Mucosa of rectum (tissue), 2 donors: ENCODE data around the gene BAHCC1.
"Not testable (repeated sequence)": the region's sequence is repeated elsewhere in the genome, so short reads cannot be mapped to it uniquely, and the experiment has no call there.

ENCODE experiments used
- H3K27ac ChIP-seq, 2 donors: one replicate each; pipeline ENCODE4 v1.7.0; 2013; ENCODE audit warnings: inconsistent platforms in 2 of 2, low read depth in 2 of 2, low read length in 2 of 2
- H3K27me3 ChIP-seq, 2 donors: one replicate each; pipeline ENCODE4 v1.7.0; 2013; ENCODE audit warnings: low read length in 2 of 2; ENCODE audit not compliant: control insufficient read depth in 2 of 2, insufficient read depth in 2 of 2
- H3K36me3 ChIP-seq, 2 donors: one replicate each; pipeline ENCODE4 v1.7.0; 2013; ENCODE audit warnings: low read length in 2 of 2; ENCODE audit not compliant: control insufficient read depth in 2 of 2, insufficient read depth in 2 of 2
- H3K4me1 ChIP-seq, 2 donors: one replicate each; pipeline ENCODE4 v1.7.0; 2013; ENCODE audit warnings: low read length in 2 of 2, mild to moderate bottlenecking in 1 of 2; ENCODE audit not compliant: control insufficient read depth in 2 of 2, insufficient read depth in 2 of 2
- H3K4me3 ChIP-seq, 2 donors: one replicate each; pipeline ENCODE4 v1.7.0; 2013; ENCODE audit warnings: low read length in 2 of 2
- H3K9ac ChIP-seq, 2 donors: one replicate each; pipeline ENCODE4 v1.7.0; 2013; ENCODE audit warnings: low read length in 2 of 2, low read depth in 1 of 2, mild to moderate bottlenecking in 1 of 2
- H3K9me3 ChIP-seq, 2 donors: one replicate each; pipeline ENCODE4 v1.7.0; 2013; ENCODE audit warnings: low read length in 2 of 2; ENCODE audit not compliant: control insufficient read depth in 2 of 2
- donor health status: healthy.
- donor health status: Normal muscosa, but diverticular disease.

The BAHCC1 gene

DNA sequence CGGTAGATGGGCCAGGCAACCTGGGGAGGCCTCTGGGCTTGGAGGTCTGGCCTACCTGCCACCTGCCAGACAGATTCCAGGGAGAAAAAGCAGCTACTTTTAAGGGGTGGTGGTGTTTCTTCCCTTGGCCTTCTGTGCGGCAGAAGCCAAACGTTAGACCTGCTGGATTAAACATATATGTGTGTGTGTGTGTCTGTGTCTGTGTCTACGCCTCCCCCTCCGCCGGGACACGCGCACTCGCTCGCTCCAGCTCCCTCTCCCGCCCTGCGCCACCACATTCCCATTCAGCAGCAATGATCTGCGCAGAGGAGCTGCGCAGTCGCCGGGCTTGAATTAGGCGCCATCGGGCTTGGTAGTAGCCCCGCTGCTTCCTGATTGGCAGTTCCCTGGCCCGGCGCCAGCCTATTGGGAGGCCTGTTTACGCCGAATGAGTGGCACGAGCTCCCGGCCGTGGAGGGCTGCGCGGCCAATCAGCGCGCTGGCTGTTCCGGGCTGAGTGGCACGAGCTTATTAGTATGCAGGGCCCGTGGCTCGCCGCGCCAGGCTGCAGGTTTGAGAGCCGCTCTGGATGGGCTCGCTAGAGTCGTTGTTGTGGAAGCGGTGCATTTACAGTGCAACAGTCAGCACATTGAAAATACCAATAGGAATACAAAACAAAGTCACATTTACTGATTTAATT lies at the start of gene BAHCC1:
BAHCC1 (plus strand) TSS at position 537 of the 679 bp plus-strand sequence. CDS start 4,283 bp downstream, outside the sequence.
- Histone ChIP-seq H3K4me1 (peaks cover 26 to 27% of the 10 kb centered on the region in 2 donors), H3K27ac (peak within 1 kb of the TSS; percentile 87 to 91), H3K4me3 (peak within 1 kb of the TSS; percentile 77 to 78), H3K36me3 (no peaks in the 10 kb centered on the region), H3K27me3 (peaks cover 0 to 4% of the 10 kb centered on the region in 2 donors), H3K9me3 (no peaks in the 10 kb centered on the region), H3K9ac (peak within 1 kb of the TSS; percentile 65 to 97)

DNA sequence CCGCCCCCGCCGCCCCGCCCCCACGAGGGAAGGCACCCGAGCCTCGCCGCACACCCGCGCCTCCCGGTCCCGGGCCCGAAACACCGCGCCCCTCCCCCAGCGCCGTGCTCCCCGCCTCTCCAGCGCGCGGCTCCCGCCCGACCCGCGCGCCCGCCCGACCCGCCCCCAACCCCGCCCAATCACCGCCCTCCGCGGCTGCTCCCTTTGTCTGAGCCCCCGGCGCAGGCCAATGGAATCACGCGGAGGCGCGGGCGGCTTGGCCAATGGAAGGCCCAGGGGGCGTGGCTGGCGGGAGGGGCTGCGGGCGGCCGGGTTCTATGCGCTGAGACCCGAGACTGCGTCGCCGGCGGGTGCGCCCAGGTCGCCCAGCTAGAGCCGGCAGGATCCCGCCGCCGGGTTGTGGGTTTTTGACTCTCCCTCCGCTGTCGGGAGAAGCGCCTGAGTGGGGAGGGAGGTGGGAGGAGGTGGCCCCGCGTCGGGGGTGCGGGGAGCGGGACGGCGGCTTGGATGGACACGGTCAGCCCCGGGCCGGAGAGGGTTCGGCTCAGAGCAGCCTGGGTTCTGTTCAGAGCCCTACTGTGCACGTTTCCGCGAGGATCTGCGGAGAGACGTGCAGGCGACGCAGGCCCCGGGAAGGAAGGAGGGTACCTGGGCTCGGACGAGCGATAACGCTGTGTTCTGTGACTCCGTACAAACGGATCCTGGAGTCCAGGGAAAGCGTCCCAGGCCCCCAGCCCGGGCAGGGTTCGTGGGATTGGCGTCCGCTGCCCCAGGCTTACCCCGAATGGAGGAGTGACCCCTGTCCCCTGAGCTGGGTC lies 49.0 kb upstream of the BAHCC1 start:
- H3K36me3 ChIP-seq: no peaks in the 10 kb centered on the region
- H3K27me3 ChIP-seq: no peaks in the 10 kb centered on the region
- peak overlapping the region; percentile 73 to 78 for H3K27ac ChIP-seq
- H3K9ac ChIP-seq: peak overlapping the region; percentile 72 to 85
- H3K9me3 ChIP-seq: no peaks in the 10 kb centered on the region
- H3K4me1 ChIP-seq: peaks cover 23 to 24% of the 10 kb centered on the region in 2 donors
- H3K4me3 ChIP-seq: peak overlapping the region; percentile 64 to 74

DNA sequence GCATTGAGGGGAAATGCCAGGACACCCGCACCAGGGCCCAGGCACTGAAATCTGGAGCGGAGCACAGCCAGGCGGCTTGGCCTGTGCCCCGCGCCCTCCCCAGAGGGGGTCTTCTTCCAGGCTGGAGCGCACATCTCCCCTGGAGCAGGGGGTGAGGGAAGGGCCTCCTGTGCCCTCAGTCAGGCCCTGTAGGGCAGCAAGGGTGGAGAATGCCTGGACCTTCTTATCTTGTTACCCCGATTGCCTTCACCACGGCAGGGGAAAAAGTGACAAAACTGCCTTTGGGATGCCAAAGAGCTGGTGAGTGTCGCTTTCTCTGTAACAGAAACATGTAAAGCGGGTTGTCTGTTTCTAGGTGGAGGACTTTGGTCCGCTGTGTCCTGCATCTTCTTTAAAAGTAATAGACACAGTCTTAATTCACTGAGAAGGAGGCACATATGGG lies 48.3 kb upstream of the BAHCC1 start:
- Histone ChIP-seq H3K4me1 (peaks cover 20 to 21% of the 10 kb centered on the region in 2 donors), H3K27me3 (no peaks in the 10 kb centered on the region), H3K4me3 (peak overlapping the region; percentile 64 to 74), H3K27ac (peak overlapping the region in 1 of 2 donors; percentile 78), H3K9ac (peak overlapping the region in 1 of 2 donors; percentile 85), H3K36me3 (no peaks in the 10 kb centered on the region), H3K9me3 (no peaks in the 10 kb centered on the region)

DNA sequence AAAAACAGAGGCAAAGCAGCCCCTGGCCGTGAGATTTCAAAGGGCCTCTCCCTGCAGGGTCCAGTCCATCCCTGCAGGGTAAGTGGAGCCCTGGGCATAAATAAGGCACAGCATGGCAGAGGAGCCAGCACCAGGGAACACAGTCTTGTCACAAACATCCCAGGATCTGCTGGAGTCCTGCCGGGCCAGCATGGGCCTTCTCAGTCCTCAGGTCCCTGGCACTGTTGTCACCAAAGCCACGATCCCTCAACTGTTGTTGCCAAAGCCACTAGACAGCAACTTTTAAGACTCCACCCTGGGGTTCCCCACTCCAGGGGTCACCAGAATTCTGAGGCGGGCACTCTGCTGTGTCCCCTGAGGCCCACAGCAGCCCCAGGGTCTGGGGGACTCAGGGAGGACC lies 47.8 kb upstream of the BAHCC1 start:
- Histone ChIP-seq H3K36me3 (no peaks in the 10 kb centered on the region), H3K9ac (no peak overlapping the region), H3K4me1 (peaks cover 19 to 21% of the 10 kb centered on the region in 2 donors), H3K27me3 (no peaks in the 10 kb centered on the region), H3K4me3 (no peak overlapping the region), H3K27ac (no peak overlapping the region), H3K9me3 (no peaks in the 10 kb centered on the region)

DNA sequence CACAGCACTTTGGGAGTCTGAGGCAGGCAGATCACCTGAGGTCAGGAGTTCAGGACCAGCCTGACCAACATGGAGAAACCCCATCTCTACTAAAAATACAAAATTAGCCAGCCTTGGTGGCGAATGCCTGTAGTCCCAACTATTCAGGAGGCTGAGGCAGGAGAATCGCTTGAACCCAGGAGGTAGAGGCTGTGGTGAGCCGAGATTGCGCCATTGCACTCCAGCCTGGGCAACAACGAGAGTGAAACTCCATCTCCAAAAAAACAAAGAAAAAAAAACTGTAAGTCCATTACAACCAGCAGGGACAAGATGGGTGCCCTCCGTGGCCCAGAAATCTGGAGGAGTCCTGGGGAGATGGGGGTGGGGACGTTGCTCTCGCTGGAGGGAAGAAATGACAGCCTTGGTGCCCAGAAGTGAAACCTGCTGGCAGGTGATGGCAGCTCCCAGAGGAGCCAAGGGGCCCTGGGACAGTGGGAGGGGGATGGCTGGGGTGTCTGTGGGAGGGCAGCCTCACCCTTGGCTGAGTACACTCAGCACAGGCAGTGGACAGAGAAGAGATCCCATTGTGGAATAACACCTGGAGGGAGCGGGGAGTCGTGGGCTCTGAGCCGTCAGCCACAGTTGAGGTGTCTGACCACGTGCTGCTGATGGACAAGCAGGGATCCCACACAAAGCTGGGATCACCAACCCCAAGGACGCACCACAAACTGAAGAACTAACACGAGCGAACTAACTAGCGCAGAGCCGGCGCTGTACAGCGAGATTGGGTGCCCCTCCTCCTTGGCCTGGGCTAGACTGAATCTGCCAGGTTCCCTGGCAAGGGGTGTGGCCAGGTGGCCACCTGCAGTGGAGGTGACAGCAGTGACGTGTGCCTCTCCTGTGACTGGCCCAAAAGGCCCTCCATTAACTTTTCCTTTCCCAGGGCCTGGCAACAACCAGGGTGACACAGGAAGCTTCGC lies 46.9 kb upstream of the BAHCC1 start:
- H3K4me1 ChIP-seq: peaks cover 17% of the 10 kb centered on the region in 2 donors
- H3K4me3 ChIP-seq: peak overlapping the region in 1 of 2 donors; percentile 15
- no peaks in the 10 kb centered on the region for H3K9me3 ChIP-seq
- H3K27ac ChIP-seq: peak overlapping the region; percentile 9 to 36
- no peaks in the 10 kb centered on the region for H3K27me3 ChIP-seq
- no peaks in the 10 kb centered on the region for H3K36me3 ChIP-seq
- H3K9ac ChIP-seq: peak overlapping the region in 1 of 2 donors; percentile 58

DNA sequence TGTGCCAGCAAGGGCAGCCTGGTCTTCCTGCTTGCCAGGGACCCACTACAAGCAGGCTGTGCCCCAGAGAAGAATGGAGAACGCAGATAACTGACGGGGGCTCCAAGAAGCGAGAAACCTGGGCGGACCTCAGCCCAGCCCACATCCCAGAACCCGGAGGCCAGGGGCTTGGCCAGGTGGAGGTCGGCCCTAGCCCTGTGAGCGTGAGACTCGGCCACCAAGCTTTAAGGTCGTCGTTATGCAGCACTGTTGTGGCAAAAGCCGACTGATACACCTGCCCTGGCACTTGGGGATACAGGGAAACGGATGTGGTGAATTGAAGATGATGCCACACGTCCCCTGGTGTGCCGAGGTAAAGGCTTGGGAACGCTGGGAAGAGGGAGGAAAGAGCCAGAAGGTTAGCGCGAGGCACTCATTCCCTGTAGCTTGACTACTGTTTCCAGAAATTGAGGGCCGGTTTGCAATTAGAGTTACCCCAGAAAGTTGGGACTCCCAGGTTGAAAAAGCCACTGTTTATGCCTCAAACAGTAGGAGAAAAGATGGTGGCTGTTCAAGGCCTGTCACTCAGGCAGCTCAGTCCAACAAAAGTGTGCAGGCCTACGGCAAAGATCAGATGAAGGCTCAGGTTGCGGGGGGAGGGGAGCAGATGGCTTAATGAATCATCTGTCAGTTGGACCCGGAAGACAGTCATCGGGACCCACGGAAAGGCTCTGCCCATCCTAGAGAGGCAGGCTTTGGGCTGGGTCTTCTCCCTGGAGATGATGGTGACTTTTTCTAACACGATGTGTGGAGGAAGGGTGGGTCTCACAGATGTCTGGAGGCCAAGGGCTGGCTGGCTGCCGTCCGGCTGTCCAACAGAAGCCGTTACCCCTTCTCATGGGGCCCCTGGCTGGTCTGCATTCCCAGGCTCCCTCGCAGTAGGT lies 45.6 kb upstream of the BAHCC1 start:
- no peaks in the 10 kb centered on the region for H3K36me3 ChIP-seq
- H3K27ac ChIP-seq: peak overlapping the region in 1 of 2 donors; percentile 45
- H3K27me3 ChIP-seq: no peaks in the 10 kb centered on the region
- peaks cover 17 to 19% of the 10 kb centered on the region in 2 donors for H3K4me1 ChIP-seq
- no peaks in the 10 kb centered on the region for H3K9me3 ChIP-seq
- no peak overlapping the region for H3K4me3 ChIP-seq
- peak overlapping the region in 1 of 2 donors; percentile 23 for H3K9ac ChIP-seq

DNA sequence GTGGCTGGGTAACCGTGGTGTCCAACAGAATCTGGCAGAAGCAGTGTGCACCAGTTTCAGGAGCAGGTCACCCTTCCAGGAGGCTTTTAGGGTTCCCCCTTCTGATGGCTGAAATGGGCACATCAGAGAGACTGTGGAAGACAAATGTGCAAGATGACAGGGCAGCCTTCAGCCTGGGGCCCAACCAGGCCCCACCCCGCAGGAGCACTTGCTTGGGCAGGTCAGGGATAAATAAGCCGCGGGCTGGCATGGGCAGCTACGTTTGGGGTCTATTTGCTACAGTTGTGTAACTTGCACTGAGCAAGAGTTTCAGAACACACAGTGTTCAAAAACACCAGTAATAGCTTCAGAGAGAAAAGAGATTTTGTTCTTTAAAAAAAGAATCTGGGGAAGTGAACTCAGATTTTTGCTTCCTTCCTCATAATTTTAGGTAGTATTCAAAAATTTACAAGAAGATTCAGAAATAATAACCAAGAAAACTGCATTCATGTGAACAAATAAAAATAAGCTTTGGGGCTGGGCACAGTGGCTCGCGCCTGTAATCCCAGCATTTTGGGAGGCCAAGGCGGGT lies 44.9 kb upstream of the BAHCC1 start:
- no peaks in the 10 kb centered on the region for H3K27me3 ChIP-seq
- H3K36me3 ChIP-seq: no peaks in the 10 kb centered on the region
- H3K9me3 ChIP-seq: no peaks in the 10 kb centered on the region
- peak overlapping the region in 1 of 2 donors; percentile 45 for H3K27ac ChIP-seq
- H3K4me1 ChIP-seq: peaks cover 17 to 24% of the 10 kb centered on the region in 2 donors
- H3K9ac ChIP-seq: peak overlapping the region in 1 of 2 donors; percentile 23
- H3K4me3 ChIP-seq: no peak overlapping the region

DNA sequence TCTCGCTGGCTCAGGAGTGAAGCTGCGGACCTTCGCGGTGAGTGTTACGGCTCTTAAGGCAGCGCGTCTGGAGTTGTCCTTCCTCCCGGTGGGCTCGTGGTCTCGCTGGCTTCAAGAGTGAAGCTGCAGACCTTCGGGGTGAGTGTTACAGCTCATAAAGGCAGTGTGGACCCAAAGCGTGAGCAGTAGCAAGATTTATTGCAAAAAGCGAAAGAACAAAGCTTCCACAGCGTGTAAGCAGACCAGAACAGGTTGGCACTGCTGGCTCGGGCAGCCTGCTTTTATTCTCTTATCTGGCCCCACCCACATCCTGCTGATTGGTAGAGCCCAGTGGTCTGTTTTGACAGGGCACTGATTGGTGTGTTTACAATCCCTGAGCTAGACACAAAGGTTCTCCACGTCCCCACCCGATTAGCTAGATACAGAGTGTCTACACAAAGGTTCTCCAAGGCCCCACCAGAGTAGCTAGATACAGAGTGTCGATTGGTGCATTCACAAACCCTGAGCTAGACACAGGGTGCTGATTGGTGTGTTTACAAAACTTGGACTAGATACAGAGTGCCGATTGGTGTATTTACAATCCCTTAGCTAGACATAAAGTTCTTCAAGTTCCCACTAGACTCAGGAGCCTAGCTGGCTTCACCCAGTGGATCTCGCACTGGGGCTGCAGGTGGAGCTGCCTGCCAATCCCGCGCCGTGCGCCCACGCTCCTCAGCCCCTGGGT lies 43.8 kb upstream of the BAHCC1 start:
- peaks cover 16 to 24% of the 10 kb centered on the region in 2 donors for H3K4me1 ChIP-seq
- H3K36me3 ChIP-seq: not testable (repeated sequence)

More for the DNA sequence above, 43.8 kb upstream of the BAHCC1 start:
- H3K27ac ChIP-seq, H3K9ac ChIP-seq, H3K9me3 ChIP-seq, H3K27me3 ChIP-seq, H3K4me3 ChIP-seq: not testable (repeated sequence)
